HG03575 (cell line): ENCODE measurements around the gene FRG2.
"Not testable (repeated sequence)": the region's sequence is repeated elsewhere in the genome, so short reads cannot be mapped to it uniquely, and the experiment has no call there.

Source experiments
- ATAC-seq: cut with Tn5 transposase; IDR thresholded peaks from one replicate; pipeline ENCODE4 v1.9.1; 2021; ENCODE audit not compliant: unreplicated experiment, insufficient number of reproducible peaks, low FRiP score; ENCODE audit errors: extremely low read depth

The FRG2 gene

DNA sequence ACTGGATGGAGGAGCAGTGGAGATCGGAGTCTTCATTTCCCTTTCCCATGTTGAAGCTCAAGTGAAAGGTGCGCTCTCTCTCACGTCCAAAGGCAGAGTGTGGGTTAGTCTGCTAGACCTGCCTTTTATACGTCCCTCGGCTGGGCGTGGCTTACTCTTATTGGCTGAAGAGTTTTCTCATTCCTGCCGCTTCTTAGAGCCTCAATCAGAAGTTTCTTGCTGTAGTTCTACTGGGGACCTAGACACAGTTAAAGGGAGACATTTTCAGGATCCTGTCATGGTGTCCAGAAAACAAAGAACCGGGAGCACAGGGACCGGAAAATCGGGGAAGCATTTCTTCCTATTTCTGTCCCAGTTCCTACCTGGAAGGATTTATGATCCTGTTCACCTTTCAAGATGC is at the start of gene FRG2:
FRG2 (minus strand) TSS at position 101 of the 400 bp plus-strand sequence; CDS start at position 49, 52 bp downstream.
- not testable (repeated sequence) for ATAC-seq

DNA sequence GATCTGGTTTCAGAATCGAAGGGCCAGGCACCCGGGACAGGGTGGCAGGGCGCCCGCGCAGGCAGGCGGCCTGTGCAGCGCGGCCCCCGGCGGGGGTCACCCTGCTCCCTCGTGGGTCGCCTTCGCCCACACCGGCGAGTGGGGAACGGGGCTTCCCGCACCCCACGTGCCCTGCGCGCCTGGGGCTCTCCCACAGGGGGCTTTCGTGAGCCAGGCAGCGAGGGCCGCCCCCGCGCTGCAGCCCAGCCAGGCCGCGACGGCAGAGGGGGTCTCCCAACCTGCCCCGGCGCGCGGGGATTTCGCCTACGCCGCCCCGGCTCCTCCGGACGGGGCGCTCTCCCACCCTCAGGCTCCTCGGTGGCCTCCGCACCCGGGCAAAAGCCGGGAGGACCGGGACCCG is 41.3 kb upstream of the FRG2 start:
- not testable (repeated sequence) for ATAC-seq

DNA sequence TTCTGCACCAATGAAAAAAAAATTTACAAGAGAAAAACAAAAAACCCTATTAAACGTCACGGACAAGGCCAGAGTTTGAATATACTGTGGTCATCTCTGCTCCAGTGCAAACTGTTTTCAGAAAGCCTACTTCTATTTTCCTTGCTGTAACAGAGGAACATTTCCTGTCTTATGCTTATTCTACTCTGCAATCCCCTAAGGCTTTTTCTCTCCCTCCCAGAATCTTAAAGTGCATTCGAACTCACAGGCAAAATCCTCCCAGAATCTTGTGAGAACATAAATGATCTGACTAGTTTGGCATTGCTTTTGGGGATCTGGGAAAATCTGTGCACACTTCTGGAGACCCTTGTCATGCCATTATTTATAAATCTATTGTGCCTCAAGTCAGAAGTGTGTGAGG is 37.7 kb upstream of the FRG2 start:
- ATAC-seq = not testable (repeated sequence)

DNA sequence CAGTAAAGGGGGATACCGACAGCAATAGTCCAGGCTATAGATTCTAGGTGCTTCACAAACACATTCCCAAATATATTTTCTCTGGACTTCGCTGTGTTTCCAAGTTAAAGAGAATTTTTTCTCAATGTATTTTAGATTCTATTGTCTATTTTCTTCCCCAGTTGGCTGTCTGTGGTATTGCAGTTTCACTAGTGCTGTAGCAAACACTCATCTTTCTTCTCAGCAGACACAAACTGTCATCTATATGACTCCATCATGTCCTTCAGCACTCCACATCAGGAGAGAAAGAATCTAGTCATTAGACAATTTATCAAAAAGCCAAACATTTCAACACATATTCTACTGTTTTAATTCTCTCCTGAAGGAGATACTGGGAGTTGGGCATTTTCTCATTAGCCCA is 37.3 kb upstream of the FRG2 start, which contains the start of gene DBET:
DBET (plus strand) TSS at position 161 of the 400 bp plus-strand sequence.
- ATAC-seq = not testable (repeated sequence)

DNA sequence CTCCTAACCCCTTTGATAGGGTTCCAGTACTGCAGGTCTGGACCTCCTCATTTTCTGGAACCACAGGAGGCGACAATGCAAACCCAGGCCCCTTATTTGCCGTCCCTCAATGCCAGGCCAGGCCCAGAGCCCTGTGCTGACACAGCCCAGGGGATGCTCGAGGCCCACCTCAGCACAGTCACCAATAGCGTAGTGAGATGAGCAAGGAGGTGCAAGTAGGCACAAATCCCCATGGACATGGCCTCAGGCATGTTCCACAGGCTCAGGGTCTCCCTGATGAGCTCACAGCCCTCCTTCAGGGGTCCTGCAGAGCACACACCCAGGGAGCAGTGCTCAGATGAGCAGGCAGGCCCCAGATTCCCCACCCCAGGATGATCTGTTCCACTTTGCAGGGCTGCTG is 31.9 kb upstream of the FRG2 start:
- ATAC-seq = not testable (repeated sequence)

DNA sequence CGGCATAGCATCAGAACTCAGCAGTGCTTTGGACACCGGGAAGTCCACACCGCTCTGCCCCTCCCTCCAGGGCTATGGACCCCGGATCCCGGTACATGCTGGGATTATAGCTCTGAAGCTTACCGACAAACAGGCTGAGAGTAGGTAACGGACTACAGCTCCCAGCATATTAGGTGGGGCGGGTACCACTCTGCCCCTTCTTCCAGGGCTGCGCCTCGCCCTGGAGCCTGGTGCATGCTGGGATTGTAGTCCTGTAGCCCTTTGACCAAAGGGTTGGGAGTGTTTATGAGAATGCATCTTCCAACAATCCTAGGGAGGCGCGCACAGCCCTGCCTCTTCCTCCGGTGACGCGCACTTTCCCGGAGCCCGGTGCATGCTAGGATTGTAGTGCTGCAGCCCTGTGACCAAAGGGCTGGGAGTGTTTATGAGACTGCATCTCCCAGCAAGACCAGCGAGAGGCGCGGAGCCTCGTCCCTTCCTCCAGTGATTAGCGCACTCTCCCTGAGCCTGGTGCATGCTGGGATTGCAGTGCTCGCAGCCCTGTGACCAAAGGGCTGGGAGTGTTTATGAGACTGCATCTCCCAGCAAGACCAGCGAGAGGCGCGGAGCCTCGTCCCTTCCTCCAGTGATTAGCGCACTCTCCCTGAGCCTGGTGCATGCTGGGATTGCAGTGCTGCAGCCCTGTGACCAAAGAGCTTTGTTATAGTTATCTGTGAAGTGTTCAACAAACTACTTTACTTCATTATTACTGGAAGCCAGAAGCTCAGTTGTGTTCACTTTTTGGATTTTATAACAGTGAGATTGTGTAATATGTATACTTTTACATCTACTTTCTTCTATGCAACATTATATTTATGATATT is 22.6 kb upstream of the FRG2 start:
- ATAC-seq = not testable (repeated sequence)

DNA sequence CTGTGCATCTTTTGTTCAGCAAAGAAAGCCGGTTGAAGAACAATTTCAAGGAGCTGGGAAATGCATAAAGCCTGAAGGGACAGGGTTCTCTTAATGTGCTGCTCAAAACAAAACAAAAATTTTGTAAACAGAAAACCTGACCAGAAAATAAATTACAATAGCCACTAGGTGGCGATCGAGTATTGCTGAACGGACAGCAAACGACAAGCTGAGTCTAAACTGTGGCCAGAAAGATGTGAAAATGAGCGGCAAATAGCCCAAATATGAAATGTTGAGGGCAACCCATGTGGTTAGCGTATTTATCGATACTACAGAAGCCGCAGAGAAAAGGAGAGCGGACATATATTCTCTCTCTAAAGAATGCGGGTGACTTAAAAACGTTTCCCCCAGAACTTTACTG is 20.6 kb upstream of the FRG2 start:
- not testable (repeated sequence) for ATAC-seq

DNA sequence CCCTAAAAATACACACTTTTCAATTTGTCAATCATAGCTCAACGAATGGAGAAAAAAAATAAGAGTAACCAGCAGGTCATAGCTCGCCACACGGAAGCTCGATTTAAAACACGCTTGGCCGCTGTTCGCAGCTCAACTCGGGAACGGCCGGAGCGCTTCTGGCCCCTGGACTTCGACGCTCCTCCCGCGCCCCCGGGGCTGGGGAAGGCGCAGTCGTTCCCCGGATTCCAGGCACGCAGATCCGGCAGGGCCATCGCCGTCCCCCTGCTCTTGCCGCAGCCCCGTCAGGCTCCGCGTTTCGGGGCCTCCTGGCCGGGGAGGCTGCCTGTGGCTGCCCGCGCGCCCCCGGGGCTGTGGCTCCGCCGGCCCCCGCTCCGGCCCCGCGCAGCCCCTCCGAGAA is 13.8 kb upstream of the FRG2 start:
- ATAC-seq = not testable (repeated sequence)

DNA sequence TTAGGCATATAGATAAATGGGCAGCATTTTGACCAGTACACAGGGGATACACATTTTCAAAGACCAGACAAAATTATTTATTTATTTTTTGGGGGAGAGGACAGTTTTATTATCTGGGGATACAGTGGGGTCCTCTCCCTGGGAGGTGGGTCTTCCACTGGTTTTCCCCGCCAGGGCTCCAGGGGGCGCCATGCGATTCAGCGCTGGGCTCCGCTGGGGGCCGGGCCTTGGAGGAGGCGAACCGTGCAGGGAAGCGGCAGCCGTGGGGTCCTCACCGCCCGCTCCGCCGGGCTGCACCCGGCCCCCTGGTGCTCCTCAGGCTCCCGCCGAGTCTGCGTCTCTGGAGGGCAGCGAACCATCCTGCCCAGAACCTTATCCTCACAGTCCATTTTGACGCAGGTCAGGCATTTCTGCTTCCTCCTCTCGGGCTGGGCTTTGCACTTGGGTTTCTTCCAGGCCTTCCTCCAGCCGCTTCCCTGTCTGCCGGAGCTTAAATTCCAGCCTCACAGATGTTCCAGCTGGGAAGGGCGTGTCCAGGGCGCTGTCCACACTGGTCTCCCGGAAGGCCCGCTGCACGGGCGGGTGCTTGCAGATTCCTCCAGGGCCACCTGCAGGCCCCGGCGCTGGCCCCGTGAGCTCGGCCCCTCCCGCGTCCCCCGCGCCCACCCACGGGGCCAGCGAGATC is 10.8 kb upstream of the FRG2 start:
- ATAC-seq = not testable (repeated sequence)

DNA sequence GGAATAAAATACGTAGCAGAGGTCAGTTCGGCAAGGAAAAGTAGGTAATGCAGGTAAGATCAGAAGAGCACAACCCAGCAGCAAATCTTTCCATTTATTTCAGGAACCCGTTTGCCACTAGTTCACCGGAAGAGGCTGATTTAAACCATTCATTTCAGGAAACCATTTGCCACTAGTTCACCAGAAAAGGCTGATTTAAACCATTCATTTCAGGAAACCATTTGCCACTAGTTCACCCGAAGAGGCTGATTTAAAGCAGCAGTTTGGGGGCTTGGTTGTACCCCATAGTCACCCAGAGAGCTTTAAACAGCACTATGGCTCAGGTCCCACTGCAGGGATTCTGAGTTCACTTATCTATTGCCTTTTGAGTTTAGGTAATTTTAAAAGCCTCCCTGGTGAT is 4.2 kb upstream of the FRG2 start:
- ATAC-seq = not testable (repeated sequence)

DNA sequence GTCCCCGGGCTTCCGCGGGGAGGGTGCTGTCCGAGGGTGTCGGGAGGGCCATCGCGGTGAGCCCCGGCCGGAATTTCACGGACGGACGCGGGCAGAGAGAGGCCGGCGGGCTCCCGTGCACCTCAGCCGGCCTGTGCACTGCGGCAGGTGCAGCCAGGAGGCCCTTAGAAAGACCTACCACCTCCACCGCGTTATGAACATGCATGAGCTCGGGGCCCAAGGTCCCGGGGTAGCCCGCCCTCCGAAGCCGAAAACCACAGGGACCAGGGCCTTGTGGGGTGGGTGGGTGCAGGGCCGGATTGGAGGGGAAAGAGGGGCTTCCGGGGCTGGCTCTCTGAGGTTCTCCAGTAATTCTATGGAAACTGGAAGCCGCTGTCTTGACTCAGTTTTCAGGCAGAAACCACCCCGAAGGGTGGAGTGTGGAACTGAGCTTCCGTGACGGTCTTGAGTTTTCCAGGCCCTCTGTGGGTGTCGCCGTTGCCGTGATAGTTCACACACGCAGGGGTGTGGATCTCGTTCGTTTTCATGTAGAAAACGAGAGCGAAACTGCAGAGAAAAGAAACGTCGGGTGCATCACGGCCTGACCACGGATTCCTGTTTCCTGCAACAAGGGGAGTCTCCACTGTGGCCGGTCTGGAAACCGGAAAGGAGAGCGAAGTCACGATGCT is 4.3 kb downstream of the FRG2 start:
- not testable (repeated sequence) for ATAC-seq

DNA sequence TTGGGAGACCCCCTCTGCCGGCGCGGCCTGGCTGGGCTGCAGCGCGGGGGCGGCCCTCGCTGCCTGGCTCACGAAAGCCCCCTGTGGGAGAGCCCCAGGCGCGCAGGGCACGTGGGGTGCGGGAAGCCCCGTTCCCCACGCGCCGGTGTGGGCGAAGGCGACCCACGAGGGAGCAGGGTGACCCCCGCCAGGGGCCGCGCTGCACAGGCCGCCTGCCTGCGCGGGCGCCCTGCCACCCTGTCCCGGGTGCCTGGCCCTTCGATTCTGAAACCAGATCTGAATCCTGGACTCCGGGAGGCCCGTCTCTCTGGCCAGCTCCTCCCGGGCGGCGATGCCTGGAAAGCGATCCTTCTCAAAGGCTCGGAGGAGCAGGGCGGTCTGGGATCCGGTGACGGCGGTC is 5.1 kb downstream of the FRG2 start:
- ATAC-seq = not testable (repeated sequence)

DNA sequence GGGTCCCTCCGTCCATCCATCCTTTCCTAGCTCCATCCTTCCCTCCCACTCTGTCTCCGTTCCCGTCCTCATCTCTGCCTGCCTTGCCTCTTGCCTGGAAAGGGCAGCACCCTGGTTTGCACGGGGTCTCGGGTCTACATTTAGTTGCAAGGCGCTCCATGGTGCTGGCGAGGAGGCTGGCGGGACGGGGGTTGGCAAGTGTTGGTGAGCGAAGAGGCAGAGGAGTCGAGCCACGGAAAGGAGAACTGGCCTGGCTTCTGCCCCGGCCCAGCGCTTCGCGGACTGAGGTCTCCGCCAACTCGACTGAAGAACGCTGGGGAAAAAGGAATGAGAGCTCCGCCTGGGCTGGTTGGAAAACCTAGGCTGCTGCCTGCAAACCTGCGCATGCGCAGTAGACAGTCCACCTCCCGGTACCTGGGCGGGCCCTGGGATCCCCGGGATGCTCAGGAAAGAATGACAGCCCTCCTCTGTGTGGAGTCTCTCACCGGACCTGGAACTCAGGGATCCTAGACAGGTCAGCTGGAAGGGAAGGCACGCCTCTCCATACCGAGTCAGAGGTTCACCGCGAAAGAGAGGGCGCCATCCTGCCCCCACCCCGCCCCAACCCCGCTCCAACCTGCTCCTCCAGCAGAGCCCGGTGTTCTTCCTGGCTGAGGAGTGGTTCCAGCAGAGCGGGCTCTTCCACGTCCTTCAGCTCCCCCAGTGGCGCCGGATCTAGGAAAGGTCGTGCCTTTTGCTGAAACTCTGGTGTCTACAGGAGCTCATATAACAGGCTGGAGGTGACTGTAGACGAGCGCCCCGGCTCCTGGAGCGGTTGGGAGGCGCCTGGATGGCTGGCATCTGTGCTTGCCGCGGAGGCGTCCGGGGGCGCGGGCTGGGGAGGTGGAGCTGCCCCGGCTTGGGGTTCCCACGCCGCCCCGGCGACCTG is 6.0 kb downstream of the FRG2 start:
- no peak for ATAC-seq

DNA sequence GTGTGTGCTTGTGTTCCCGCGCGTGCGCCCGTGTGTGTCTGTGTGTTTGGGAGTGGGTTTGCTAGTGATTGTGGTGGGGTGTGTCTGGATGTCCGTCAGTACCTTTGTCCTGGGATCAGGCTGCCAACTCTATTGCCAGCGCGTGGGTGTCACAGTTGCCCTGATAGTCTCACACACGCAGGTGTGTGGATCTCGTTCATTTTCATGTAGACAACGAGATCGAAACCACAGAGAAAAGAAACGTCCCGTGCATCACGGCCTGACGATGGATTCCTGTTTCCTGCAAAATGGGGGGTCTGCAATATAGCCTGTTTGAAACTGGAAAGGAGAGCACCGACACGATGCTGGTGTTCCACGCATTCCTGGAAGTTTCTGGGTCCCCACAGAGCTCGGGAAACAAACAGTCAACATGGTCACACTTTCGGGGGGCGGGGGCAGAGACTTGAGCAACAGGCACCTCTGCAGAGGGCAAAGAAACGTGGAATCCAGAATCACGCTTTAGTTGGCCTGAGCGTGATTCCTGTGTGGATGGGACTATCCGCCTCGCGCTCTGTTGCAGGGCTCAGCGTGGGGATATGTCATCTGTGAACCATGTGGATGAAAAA is 7.1 kb downstream of the FRG2 start:
- ATAC-seq = not testable (repeated sequence)

DNA sequence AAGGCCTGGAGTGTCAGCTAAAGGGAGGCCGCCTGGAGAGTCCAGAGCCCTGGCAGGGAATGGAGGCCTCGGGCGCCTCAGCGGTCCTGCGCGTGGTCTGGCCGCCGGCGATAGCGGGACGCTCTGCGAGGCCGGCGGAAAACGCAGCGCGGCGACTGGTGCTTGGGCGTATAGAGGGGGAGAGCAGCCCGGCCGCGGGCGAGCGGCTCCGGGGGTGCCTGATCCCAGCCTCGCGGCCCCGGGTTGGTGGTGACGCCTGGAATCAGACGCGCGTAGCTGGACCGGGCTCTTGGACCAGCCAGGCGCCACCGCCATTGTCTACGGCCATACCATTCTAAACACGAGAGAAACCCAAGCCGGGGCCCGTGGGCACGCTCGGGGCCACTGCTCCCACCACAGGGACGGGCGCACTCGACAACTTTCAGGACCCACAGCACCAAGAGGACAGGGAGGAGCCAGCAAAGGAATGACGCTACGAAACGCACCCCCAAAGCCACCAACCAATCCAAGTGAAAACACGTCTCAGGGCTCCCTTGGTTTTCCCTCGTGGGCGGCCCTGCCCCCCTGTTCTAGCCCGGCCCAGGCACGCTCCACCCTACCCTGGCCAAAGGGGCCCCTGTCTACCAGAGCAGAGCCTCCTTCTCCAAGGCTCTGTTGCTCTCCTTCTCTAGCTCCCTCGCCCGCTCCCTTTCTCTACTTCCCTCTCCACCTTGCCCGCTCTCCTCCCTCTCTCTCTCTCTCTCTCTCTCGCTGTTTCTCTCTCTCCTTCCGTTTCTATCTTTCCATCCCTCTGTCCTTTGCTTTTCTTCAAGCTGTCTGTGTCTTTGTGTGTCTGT is 7.8 kb downstream of the FRG2 start:
- no peak for ATAC-seq

DNA sequence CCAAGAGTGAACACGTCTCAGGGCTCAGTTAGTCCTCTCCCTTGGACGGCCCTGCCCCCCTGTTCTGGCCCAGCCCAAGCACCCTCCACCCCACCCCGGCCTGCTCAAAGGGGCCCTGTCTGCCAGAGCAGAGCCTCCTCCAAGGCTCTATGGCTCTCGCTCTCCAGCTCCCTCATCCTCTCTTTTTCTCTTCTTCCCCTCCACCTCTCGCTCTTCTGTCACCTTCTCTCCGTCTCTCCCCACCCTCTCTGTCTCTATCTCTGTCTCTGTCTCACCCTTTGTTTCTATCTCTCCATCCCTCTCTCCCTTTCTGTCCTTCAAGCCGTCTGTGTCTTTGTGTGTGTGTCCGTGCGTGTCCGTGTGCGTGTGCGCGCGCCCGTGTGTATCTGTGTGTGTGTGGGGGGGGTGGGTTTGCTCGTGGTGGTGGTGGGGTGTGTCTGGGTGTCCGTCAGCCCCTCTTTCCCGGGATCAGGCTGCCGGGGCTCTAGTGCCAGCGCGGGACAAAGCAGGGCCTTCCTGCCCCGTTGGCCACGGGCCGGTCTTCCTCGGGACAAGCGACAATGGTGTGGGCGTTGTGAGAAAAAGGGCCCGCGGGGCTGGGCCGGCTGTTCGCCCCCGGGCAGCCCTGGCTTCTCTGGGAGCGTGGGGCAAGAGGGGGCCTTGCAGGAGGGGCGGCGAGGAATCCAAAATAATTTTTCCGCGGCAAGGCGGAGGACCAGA is 8.7 kb downstream of the FRG2 start:
- no peak for ATAC-seq
